Testis (tissue), 2 donors: Measurements from ENCODE around the gene TBC1D23.
"Not testable (repeated sequence)": the region's sequence is repeated elsewhere in the genome, so short reads cannot be mapped to it uniquely, and the experiment has no call there.

ENCODE experiments used
- POLR2A ChIP-seq: fragments of 450-650 bp; IDR thresholded peaks from one replicate; pipeline ENCODE4 v1.6.1; 2017; ENCODE audit warnings: antibody characterized with exemption, mild to moderate bottlenecking, moderate library complexity
- TF ChIP-seq, protein P1 (sequence below), 3 experiments: fragments of 450-650 bp in 2 of 3; fragments of 200-600 bp in 1 of 3; sonication (generic) in 1 of 3; IDR thresholded peaks; one replicate each; pipeline ENCODE4 v1.5.1; 2016 to 2019; ENCODE audit warnings: antibody characterized with exemption in 3 of 3, mild to moderate bottlenecking in 2 of 3, moderate library complexity in 1 of 3

DNA sequence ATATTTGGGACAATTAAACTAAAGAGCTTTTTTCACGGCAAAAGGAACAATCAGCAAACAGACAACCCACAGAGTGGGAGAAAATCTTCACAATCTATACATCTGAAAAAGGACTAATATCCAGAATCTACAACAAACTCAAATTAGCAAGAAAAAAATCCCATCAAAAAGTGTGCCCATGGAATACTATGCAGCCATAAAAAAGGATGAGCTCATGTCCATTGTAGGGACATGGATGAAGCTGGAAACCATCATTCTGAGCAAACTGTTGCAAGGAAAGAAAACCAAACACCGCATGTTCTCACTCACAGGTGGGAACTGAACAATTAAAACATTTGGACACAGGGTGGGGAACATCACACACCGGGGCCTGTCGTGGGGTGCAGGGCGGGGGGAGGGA lies 66.6 kb downstream of the TBC1D23 start:
- TF ChIP-seq POLR2A, result not testable (repeated sequence)
- TF ChIP-seq, protein P1, sequence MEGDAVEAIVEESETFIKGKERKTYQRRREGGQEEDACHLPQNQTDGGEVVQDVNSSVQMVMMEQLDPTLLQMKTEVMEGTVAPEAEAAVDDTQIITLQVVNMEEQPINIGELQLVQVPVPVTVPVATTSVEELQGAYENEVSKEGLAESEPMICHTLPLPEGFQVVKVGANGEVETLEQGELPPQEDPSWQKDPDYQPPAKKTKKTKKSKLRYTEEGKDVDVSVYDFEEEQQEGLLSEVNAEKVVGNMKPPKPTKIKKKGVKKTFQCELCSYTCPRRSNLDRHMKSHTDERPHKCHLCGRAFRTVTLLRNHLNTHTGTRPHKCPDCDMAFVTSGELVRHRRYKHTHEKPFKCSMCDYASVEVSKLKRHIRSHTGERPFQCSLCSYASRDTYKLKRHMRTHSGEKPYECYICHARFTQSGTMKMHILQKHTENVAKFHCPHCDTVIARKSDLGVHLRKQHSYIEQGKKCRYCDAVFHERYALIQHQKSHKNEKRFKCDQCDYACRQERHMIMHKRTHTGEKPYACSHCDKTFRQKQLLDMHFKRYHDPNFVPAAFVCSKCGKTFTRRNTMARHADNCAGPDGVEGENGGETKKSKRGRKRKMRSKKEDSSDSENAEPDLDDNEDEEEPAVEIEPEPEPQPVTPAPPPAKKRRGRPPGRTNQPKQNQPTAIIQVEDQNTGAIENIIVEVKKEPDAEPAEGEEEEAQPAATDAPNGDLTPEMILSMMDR (IDR thresholded peaks at IDR 0.05), result not testable (repeated sequence)
